CD4-positive, alpha-beta T cell treated with Interleukin-21 for 1 hour (primary cell): Measurements from ENCODE around the gene ZNF467.
A peak's percentile ranks its signal among the peaks of the same experiment; 100 is the strongest.

Experiments
- DNase-seq: peaks from one replicate; pipeline ENCODE4 v3.0.0-alpha.2; 2020

The ZNF467 gene

GRCh38 chr7:149773446-149774236 lies at the start of gene ZNF467:
TSS of gene ZNF467 (minus strand) at chr7:149773588. CDS start at chr7:149771032, 2,556 bp downstream.
- DNase-seq = peak; percentile 65

DNA sequence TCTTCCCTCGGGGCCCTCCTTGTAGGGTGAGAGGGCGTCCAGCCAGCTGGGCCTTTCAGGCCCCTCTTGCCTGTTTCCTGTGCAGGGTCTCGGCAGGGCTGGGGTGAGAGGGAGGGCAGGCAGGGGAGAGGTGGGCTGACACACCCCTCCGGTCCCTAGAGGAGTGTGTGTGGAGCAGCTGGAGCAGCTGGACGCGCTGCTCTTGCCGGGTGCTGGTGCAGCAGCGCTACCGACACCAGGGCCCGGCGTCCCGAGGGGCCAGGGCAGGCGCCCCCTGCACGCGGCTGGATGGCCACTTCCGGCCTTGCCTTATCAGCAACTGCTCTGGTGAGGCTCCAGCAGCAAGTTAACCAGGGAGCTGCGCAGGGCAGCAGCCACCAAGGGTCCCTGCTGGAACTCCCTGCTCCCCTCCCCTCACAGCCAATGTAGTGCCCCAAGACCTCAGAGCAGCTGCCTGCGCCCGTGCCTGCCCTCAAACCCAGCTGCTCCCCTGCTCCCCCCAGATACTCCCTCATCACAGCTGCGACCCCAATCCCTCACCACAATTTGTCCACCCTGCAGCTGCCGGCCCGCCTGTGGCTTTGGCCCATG lies 49.1 kb upstream of the ZNF467 start:
- no peak for DNase-seq

- no peak for DNase-seq
These were observed 48.1 kb upstream of the ZNF467 start for GRCh38 chr7:149821191-149822148.

DNA sequence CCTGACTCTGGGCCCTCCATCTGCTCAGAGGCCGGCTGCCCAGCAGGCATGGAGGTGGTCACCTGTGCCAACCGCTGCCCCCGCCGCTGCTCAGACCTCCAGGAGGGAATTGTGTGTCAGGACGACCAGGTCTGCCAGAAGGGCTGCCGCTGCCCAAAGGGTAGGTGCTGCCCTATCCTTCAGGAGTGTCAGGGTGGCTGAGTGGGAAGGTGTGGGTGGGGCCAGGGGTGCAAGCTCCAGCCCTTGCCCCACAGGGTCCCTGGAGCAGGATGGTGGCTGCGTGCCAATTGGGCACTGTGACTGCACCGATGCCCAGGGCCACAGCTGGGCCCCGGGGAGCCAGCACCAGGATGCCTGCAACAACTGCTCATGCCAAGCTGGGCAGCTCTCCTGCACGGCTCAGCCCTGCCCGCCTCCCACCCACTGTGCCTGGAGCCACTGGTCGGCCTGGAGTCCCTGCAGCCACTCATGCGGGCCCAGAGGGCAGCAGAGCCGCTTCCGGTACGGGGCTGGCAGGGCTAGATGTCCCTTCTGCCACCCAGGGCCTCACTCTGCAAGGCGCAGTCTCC lies 47.3 kb upstream of the ZNF467 start:
- DNase-seq = no peak

DNA sequence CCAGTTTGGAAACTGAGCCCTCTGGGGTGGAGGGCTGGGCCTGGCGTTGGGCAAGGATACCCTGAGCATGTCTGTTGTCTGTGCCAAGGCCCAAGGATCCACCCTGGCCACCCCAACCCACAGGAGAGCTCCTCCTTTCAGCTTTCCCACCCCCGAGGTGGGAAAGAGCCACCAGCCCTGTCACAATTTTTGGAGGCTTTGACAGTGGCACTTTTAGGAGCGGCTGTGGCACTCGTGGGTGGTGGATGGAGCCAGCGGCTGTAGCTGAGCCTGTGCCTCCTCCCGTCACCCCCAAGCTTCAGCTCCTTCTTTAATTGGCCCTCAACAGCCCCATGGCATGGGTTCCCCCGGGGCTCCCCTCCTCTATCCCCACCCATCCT lies 46.6 kb upstream of the ZNF467 start:
- no peak for DNase-seq

DNA sequence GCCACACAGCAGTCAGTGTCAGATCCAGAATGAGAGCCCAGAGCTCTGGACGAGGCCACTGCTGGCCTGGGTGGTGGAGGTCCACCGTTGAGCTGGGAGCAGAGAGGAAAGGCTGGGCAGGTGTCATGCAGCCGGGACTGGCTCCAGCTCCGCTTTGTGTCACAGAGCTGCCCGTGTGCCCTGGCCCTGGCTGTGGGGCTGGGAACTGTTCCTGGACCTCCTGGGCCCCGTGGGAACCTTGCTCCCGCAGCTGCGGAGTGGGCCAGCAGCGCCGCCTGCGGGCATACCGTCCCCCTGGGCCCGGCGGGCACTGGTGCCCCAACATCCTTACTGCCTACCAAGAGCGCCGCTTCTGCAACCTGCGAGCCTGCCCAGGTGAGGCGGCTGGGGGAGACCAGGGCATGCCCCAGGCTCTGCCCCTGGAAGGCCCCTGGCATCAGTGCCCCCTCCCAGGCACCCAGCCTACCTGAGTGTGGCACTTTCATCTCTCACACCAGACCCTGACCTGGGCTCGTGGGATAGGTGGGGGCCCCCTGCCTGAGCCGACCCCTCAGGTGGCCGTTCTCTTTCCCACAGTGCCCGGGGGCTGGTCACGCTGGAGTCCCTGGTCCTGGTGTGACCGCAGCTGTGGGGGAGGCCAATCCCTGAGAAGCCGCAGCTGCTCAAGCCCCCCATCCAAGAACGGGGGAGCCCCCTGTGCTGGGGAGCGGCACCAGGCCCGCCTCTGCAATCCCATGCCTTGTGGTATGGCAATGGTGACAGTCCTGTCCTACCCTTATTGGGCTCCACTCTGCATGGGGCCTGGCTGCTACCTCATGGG lies 46.0 kb upstream of the ZNF467 start:
- DNase-seq = no peak

GRCh38 chr7:149818536-149818840 lies 45.1 kb upstream of the ZNF467 start:
- DNase-seq = no peak

DNA sequence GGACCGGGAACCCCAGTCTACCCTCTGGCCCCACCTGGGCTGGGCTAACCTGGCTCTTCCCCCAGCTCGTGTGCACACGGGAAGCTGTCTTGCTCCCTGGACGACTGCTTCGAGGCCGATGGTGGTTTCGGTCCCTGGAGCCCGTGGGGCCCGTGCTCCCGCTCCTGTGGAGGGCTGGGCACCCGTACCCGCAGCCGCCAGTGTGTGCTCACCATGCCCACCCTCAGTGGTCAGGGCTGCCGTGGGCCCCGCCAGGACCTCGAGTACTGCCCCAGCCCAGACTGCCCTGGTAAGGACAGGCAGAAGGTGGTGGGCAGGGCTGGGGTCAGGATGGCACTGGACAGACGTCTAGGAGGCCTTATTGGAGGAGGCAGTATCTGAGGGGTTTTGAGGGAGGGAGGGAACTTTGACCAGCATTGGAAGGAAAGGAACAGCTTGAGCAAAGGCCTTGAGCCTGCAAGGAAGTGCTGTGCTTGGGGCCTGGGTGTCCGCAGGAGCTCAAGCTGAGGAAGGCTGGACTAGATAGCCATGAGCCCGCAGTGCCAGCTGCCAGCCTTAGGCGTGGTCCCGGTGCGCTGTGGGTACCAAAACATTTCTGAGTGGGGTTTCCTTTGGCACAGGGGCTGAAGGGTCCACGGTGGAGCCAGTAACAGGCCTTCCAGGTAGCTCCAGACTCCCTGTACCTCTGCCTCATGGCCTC lies 44.6 kb upstream of the ZNF467 start:
- DNase-seq = no peak

DNA sequence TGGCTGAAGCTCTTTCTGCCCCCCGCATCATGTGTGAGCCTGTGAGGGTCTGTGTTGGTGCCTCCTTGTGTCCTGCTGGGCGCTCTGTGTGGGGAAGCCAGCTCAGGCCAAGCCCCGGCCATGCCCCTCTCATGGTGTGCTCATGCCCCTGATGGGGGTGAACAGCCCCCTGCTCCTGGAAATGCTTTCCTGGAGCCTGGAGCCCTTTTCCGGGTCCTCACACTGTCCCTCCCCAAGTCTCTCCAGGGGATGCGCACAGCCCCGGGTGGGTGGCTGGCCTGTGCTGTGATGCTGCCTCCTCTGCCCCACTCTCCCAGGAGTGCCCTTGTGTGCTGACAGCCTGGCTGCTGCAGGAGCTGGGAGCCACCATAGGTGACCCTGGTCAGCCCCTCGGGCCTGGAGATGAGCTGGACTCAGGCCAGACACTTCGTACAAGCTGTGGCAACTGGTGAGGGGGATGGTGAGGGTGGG lies 43.9 kb upstream of the ZNF467 start:
- DNase-seq = no peak

DNA sequence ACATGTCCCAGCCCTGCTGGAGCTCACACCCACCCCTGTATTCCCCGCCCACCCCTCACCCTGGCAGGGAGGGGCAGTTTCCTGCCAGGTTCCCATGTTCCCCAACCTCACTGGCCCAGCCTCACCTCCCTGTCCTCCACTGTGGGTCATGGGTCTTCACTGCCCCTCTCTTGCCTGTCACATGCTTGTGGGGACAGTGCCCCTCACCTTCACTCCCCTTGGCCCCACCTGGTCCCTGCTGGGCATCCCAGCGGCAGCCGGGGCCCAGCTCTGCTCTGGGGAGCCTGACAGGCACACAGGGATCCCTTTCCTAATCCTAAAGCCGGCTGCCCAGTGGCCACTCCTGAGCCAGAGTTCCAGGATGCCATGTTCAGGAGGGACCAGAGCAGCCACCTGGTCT lies 43.4 kb upstream of the ZNF467 start:
- no peak for DNase-seq

DNA sequence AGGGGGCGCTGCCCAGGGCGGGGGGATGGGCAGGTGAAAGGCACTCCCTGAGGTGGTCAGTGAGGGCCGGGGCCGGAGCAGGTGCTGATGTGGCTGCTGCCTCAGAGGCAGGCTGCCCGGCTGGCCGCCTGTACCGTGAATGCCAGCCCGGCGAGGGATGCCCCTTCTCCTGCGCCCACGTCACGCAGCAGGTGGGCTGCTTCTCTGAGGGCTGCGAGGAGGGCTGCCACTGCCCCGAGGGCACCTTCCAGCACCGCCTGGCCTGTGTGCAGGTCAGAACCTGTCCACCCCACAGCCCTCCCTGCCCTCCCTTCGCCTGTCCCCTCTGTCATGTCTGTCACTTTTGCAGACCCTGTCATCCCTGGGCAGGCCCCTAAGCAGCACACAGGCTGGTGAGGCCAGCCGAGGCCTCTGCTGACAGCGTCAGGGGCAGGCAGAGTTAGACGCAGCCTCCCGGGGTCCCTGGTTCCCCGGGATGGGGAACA lies 42.9 kb upstream of the ZNF467 start:
- DNase-seq = no peak

DNA sequence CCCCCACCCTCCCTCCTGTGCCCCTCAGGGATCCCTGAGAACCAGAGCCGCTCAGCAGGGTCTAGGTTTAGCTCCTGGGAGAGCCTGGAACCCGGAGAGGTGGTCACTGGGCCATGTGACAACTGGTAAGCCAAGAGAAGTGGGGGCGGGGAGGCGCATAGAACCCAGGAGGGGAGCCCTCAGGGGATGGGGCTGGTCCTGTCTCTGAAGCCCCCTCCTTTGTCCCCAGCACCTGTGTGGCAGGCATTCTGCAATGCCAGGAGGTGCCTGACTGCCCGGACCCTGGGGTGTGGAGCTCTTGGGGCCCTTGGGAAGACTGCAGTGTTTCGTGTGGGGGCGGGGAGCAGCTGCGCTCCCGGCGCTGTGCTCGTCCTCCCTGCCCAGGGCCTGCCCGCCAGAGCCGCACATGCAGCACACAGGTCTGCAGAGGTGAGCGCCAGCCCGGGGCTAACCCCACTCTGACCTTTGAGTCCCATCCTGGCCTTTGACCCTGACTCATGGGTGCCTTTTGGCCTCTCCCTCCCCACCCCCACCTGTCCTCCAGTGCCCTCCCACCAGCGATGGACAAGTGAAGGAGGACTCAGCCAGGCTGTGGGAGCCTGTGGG lies 42.4 kb upstream of the ZNF467 start:
- DNase-seq = no peak

- DNase-seq = no peak
These were observed 41.7 kb upstream of the ZNF467 start for GRCh38 chr7:149815121-149815520.

- DNase-seq = no peak
These were observed 41.1 kb upstream of the ZNF467 start for GRCh38 chr7:149814494-149814893.

DNA sequence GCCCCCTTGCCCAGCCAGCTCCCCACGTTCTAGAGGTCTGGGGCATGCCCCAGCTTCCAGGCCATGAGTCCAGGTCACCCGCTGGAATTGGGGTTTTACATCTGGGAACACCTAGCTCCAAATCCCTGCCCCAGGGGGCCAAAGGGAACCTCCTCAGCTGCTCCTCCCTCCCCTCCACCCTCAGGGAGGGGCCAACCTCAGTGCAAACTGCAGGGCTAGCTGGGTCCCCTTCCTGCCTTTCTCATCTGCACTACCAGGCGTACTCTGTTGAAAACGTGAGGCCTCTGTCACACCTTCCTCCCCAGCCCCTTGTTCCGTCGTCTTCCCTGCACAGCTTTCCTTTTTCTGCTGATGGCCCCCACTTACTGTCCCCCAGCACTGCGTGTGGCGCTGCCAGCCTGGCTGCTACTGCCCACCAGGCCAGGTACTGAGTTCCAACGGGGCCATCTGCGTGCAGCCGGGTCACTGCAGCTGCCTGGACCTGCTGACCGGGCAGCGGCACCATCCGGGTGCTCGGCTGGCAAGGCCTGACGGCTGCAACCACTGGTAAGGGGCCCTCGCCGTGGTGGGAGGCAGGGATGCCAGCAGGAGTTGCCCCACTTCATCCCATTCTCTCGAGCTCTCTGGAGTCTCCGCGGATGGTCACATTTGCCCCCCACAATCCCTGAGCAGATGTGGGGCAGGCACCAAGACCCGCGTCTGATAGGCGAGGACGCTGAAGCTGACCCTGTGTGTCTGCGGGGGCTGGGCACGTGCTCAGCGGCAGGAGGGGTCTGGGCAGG lies 40.1 kb upstream of the ZNF467 start:
- no peak for DNase-seq

DNA sequence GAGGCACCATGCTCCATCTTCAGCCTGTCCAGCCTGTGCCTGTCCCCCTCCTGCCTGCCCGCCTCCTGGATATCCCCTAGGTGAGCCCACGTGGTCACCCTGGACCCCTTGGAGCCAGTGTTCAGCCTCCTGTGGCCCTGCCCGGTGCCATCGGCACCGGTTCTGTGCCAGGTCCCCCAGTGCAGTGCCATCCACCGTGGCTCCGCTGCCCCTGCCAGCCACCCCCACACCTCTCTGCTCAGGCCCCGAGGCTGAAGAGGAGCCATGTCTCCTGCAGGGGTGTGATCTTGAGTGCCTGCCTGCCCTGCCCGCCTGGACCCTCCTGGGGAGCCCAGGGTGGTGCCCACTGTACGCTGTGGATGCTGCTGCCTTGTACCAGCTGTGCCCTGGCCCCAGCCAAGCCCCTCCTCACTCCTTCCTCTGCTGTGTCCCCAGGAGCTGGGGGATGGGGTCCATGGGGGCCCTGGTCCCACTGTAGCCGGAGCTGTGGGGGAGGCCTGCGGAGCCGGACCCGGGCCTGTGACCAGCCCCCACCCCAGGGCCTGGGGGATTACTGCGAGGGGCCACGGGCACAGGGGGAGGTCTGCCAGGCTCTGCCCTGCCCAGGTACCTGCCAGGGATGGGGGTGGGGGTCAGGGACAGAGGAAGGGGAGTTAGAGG lies 38.6 kb upstream of the ZNF467 start:
- no peak for DNase-seq

DNA sequence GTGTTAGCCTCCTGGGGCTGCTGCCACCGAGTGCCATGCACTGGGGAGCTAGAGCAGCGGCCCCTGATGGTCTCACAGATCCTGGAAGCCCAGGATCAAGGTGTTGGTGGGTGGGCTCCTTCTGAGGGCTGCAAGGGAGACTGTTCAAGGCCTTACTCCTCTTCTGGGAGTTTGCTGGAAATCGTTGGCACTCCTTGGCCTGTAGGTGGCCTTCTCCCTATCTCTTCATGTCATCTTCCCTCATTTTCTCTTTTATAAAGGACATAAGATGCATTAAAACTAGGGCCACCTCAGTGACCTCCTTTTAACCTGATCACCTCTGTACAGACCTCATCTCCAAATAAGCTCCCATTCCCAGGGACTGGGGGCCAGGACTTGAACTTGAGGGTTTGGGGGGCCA lies 37.8 kb upstream of the ZNF467 start:
- DNase-seq = no peak

DNA sequence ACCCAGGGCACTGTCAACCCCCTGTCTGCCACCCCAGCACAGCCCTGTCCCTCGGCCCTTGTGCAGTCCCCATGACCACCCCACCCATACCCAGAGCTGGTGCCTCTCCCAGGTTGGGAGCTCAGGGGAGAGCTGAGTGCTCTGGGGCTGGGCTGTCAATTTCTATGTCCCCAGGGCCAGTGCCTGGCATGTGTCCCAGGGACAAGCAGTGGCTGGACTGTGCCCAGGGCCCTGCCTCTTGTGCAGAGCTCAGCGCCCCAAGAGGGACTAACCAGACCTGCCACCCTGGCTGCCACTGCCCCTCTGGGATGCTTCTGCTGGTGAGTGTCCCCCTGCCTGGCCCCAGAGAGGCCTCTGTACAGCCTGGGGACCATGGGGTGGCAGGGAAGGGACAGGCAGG lies 35.8 kb upstream of the ZNF467 start:
- DNase-seq = no peak

GRCh38 chr7:149808311-149808710 lies 34.9 kb upstream of the ZNF467 start:
- no peak for DNase-seq

GRCh38 chr7:149806726-149807125 lies 33.3 kb upstream of the ZNF467 start:
- DNase-seq = no peak
